ENCODE data around the gene CIAO2B. TPM values are rescaled to one million over a fixed set of nuclear protein-coding genes. Genes with fewer than 3 reads are reported as not detected.

CIAO2B gene
- total RNA-seq, 1 donor from 2014 or later: 55.5 TPM

GRCh38 chr16:66908116-66908515, 26.1 kb downstream of the CIAO2B start:
- H3K79me2 ChIP-seq (ENCODE audit: low read depth): no peaks in the 10 kb centered on the region
- no peak for DNase-seq (ENCODE audit: low spot score)
- Mint-ChIP-seq H3K4me1 (peaks cover 22% of the 10 kb centered on the region), H3K9me3 (no peaks in the 10 kb centered on the region), H3K27me3 (ENCODE audit: insufficient read depth, low read depth) (peaks cover 16% of the 10 kb centered on the region), H3K36me3 (no peaks in the 10 kb centered on the region), H3K27ac (no peak overlapping the region), H3K4me3 (no peak overlapping the region)
- H3K9ac ChIP-seq: no peak overlapping the region
- H3K4me3 ChIP-seq: no peak overlapping the region
- no peak overlapping the region for H3K4me2 ChIP-seq
- H3K4me1 ChIP-seq: no peaks in the 10 kb centered on the region
- H2AFZ ChIP-seq (replicated peaks): no peak overlapping the region
- H3K36me3 ChIP-seq: no peaks in the 10 kb centered on the region
- TF ChIP-seq EZH2phosphoT487 (IDR thresholded peaks at IDR 0.05): no peak
- TF ChIP-seq EZH2 (IDR thresholded peaks at IDR 0.05): no peak
- TF ChIP-seq CTCF (IDR thresholded peaks at IDR 0.05): no peak
- H3K27ac ChIP-seq: no peak overlapping the region
- H3K27me3 ChIP-seq: no peaks in the 10 kb centered on the region
- H3F3A ChIP-seq (ENCODE audit: low read depth): no peaks in the 10 kb centered on the region
- no peaks in the 10 kb centered on the region for H3K9me3 ChIP-seq (ENCODE audit: low read depth)
- H4K20me1 ChIP-seq (ENCODE audit: low read depth): no peaks in the 10 kb centered on the region

- no peak overlapping the region for H2AFZ ChIP-seq (replicated peaks)
Observed at GRCh38 chr16:66906916-66907836, 27.0 kb downstream of the CIAO2B start.

GRCh38 chr16:66905633-66906539, 28.3 kb downstream of the CIAO2B start:
- Histone ChIP-seq H3K9ac (no peak overlapping the region), H3K4me2 (no peak overlapping the region), H3F3A (ENCODE audit: low read depth) (no peaks in the 10 kb centered on the region), H3K4me3 (no peak overlapping the region), H4K20me1 (ENCODE audit: low read depth) (no peaks in the 10 kb centered on the region), H3K79me2 (ENCODE audit: low read depth) (no peaks in the 10 kb centered on the region), H3K36me3 (no peaks in the 10 kb centered on the region), H3K9me3 (ENCODE audit: low read depth) (no peaks in the 10 kb centered on the region), H3K4me1 (no peaks in the 10 kb centered on the region), H2AFZ (replicated peaks) (no peak overlapping the region), H3K27me3 (no peaks in the 10 kb centered on the region), H3K27ac (no peak overlapping the region)
- Mint-ChIP-seq H3K4me1 (peaks cover 22% of the 10 kb centered on the region), H3K9me3 (no peaks in the 10 kb centered on the region), H3K27ac (no peak overlapping the region), H3K27me3 (ENCODE audit: insufficient read depth, low read depth) (peaks cover 11% of the 10 kb centered on the region), H3K4me3 (no peak overlapping the region), H3K36me3 (no peaks in the 10 kb centered on the region)
- peak; percentile 54 for DNase-seq (ENCODE audit: low spot score)
- TF ChIP-seq CTCF (IDR thresholded peaks at IDR 0.05): no peak
- TF ChIP-seq EZH2phosphoT487 (IDR thresholded peaks at IDR 0.05): no peak
- TF ChIP-seq EZH2 (IDR thresholded peaks at IDR 0.05): no peak

More at GRCh38 chr16:66906916-66907836, 27.0 kb downstream of the CIAO2B start:
- no peaks in the 10 kb centered on the region for H3K36me3 Mint-ChIP-seq
- no peak overlapping the region for H3K9ac ChIP-seq
- no peaks in the 10 kb centered on the region for H3K4me1 ChIP-seq
- no peak overlapping the region for H3K4me3 Mint-ChIP-seq
- H3K9me3 ChIP-seq (ENCODE audit: low read depth): no peaks in the 10 kb centered on the region
- H3F3A ChIP-seq (ENCODE audit: low read depth): no peaks in the 10 kb centered on the region
- H4K20me1 ChIP-seq (ENCODE audit: low read depth): no peaks in the 10 kb centered on the region
- H3K27ac ChIP-seq: no peak overlapping the region
- H3K4me3 ChIP-seq: no peak overlapping the region
- H3K4me1 Mint-ChIP-seq: peaks cover 21% of the 10 kb centered on the region
- DNase-seq (ENCODE audit: low spot score): no peak
- H3K36me3 ChIP-seq: no peaks in the 10 kb centered on the region
- H3K27me3 ChIP-seq: no peaks in the 10 kb centered on the region
- no peak overlapping the region for H3K4me2 ChIP-seq
- H3K79me2 ChIP-seq (ENCODE audit: low read depth): no peaks in the 10 kb centered on the region
- H3K27me3 Mint-ChIP-seq (ENCODE audit: insufficient read depth, low read depth): peaks cover 13% of the 10 kb centered on the region
- H3K27ac Mint-ChIP-seq: peak overlapping the region; percentile 57
- H3K9me3 Mint-ChIP-seq: no peaks in the 10 kb centered on the region
- TF ChIP-seq EZH2 (IDR thresholded peaks at IDR 0.05): no peak
- TF ChIP-seq EZH2phosphoT487 (IDR thresholded peaks at IDR 0.05): no peak
- no peak for TF ChIP-seq CTCF (IDR thresholded peaks at IDR 0.05)
